Activated CD4-positive, alpha-beta T cell treated with anti-CD3 and anti-CD28 coated beads, Interleukin-2, amount 10 ng/mL, durations not matched to agents 7 days and 5 days (primary cell): ENCODE data around the gene CHEK1. TPM values are rescaled to one million over a fixed set of nuclear protein-coding genes. Genes with fewer than 3 reads are reported as not detected.

ENCODE experiments used
- total RNA-seq, 2 experiments: library from RNA; stranded (reverse); gene quantifications; one replicate each; pipeline ENCODE4 v1.2.3, GENCODE V29; 2021

The CHEK1 gene
- total RNA-seq, 2 experiments from 2014 or later: 81.4 to 87.2 TPM

Other genes with a start within 250 kb of the CHEK1 start
- under 1 TPM; 0.40 TPM for gene FEZ1, start 128.9 kb upstream of the CHEK1 start, total RNA-seq
- 10 to 100 TPM; 37.3 to 44.3 TPM for gene EI24, start 55.7 kb upstream of the CHEK1 start, total RNA-seq
- gene STT3A, start 32.3 kb upstream of the CHEK1 start, total RNA-seq: 100 to 1,000 TPM; 105 to 127 TPM
- gene ACRV1, start 55.7 kb downstream of the CHEK1 start, total RNA-seq: not detected
- gene PATE1, start 121.1 kb downstream of the CHEK1 start, total RNA-seq: not detected
- gene PATE2, start 153.7 kb downstream of the CHEK1 start, total RNA-seq: under 1 TPM in 1 of 2 experiments, not detected in 1; 0.20 TPM
- gene PATE3, start 163.0 kb downstream of the CHEK1 start, total RNA-seq: not detected
- gene PATE4, start 208.2 kb downstream of the CHEK1 start, total RNA-seq: not detected